HCT116 (cell line): ENCODE results near the gene CUBN. TPM values are rescaled to one million over a fixed set of nuclear protein-coding genes. Genes with fewer than 3 reads are reported as not detected.

ENCODE experiments used
- ATAC-seq: fragments of 200-7000 bp; cut with Tn5 transposase; 2 replicates; pipeline ENCODE4 v1.9.1; 2020; ENCODE audit warnings: mild to moderate bottlenecking, moderate library complexity
- BruUV-seq: library from RNA; stranded (reverse); fragments of 400-500 nt; replicated peaks from 2 replicates; lab custom pipeline; 2021; lab: Mats Ljungman, UMichigan
- CTCF ChIA-PET: fragments of 300-600 bp; sonication (Branson Sonifier 250); formaldehyde crosslinking; loops from one replicate; lab custom pipeline; 2021; ENCODE audit warnings: antibody characterized with exemption; lab: Charles Lee
- POLR2A ChIA-PET: fragments of 300-600, 350-600 bp; sonication (Branson Sonifier 250); formaldehyde crosslinking; loops from one replicate; lab custom pipeline; 2021; ENCODE audit warnings: antibody characterized with exemption; lab: Charles Lee
- RAD21 ChIA-PET, 2 experiments: fragments of 300-600 bp; sonication (Branson Sonifier 250); formaldehyde crosslinking; loops; one replicate each; lab custom pipeline; 2023; ENCODE audit warnings: low total read pairs in 2 of 2; ENCODE audit not compliant: uncharacterized antibody in 2 of 2, unreplicated experiment in 2 of 2, low non-redundant PET in 1 of 2; lab: Charles Lee
- DNase-seq: peaks from one replicate; pipeline ENCODE4 v3.0.0-alpha.2; 2010; ENCODE audit warnings: low read depth, low spot score
- H2AFZ ChIP-seq: fragments of 200-600 bp; shearing (Covaris generic), sonication (generic); 2 replicates; pipeline ENCODE4 v1.6.1; 2017; ENCODE audit warnings: low read depth, mixed run types, mixed read lengths, antibody characterized with exemption, low read length; ENCODE audit not compliant: poor library complexity, severe bottlenecking
- H3K27ac ChIP-seq: 2 replicates; pipeline ENCODE4 v1.5.1; 2012; ENCODE audit warnings: low read depth, low read length
- H3K27me3 ChIP-seq: fragments of 200-600 bp; sonication (generic); 2 replicates; pipeline ENCODE4 v1.6.1; 2016; ENCODE audit warnings: mixed run types, low read length, mixed read lengths; ENCODE audit not compliant: insufficient read depth
- H3K36me3 ChIP-seq, 2 experiments: fragments of 200-500 bp in 1 of 2; fragments of 200-600 bp in 1 of 2; sonication (Bioruptor generic) in 1 of 2; sonication (generic) in 1 of 2; 2 replicates each; pipeline versions ENCODE4 v1.5.1 to v1.6.1; 2014 to 2016; ENCODE audit warnings: low read length in 2 of 2, inconsistent platforms in 1 of 2, mixed read lengths in 1 of 2, mixed run types in 1 of 2; ENCODE audit not compliant: insufficient read depth in 2 of 2, control insufficient read depth in 1 of 2
- H3K4me1 ChIP-seq, 2 experiments: fragments of 200-600 bp in 1 of 2; sonication (generic) in 1 of 2; 2 replicates each; pipeline versions ENCODE4 v1.5.1 to v1.6.1; 2012 to 2017; ENCODE audit warnings: low read length in 2 of 2, inconsistent platforms in 1 of 2, mild to moderate bottlenecking in 1 of 2, mixed read lengths in 1 of 2, mixed run types in 1 of 2, moderate library complexity in 1 of 2; ENCODE audit not compliant: insufficient read depth in 2 of 2, control insufficient read depth in 1 of 2
- H3K4me2 ChIP-seq: fragments of 200-600 bp; sonication (generic); 2 replicates; pipeline ENCODE4 v1.6.1; 2017; ENCODE audit warnings: mixed run types, low read length, mixed read lengths
- H3K4me3 ChIP-seq, 2 experiments: fragments of 200-600 bp in 1 of 2; sonication (generic) in 1 of 2; replicated peaks in 1 of 2; 2 replicates each; pipeline ENCODE4 v1.5.1; 2011 to 2016; ENCODE audit warnings: low read length in 2 of 2, control low read depth in 1 of 2, low read depth in 1 of 2, mild to moderate bottlenecking in 1 of 2, mixed read lengths in 1 of 2, mixed run types in 1 of 2
- H3K79me2 ChIP-seq: fragments of 200-600 bp; sonication (generic); 2 replicates; pipeline ENCODE4 v1.6.1; 2017; ENCODE audit warnings: mild to moderate bottlenecking, mixed run types, low read length, moderate library complexity, mixed read lengths; ENCODE audit not compliant: insufficient read depth
- H3K9ac ChIP-seq: fragments of 200-600 bp; sonication (generic); 2 replicates; pipeline ENCODE4 v1.6.1; 2016; ENCODE audit warnings: low read length, mixed read lengths
- H3K9me2 ChIP-seq: fragments of 200-600 bp; sonication (generic), shearing (Covaris generic); 2 replicates; pipeline ENCODE4 v1.6.1; 2017; ENCODE audit warnings: mixed run types, mild to moderate bottlenecking, moderate library complexity; ENCODE audit not compliant: insufficient read depth
- H3K9me3 ChIP-seq, 2 experiments: fragments of 200-500 bp in 1 of 2; fragments of 200-600 bp in 1 of 2; sonication (Bioruptor generic) in 1 of 2; sonication (generic) in 1 of 2; 2 replicates each; pipeline ENCODE4 v1.6.1; 2014 to 2017; ENCODE audit warnings: low read length in 2 of 2, mixed read lengths in 2 of 2, inconsistent platforms in 1 of 2, low read depth in 1 of 2, mild to moderate bottlenecking in 1 of 2, mixed run types in 1 of 2, moderate library complexity in 1 of 2; ENCODE audit not compliant: control insufficient read depth in 1 of 2, insufficient read depth in 1 of 2
- H4K20me1 ChIP-seq: fragments of 200-600 bp; sonication (generic), shearing (Covaris generic); 2 replicates; pipeline ENCODE4 v1.6.1; 2017; ENCODE audit warnings: mixed run types, mild to moderate bottlenecking, moderate library complexity; ENCODE audit not compliant: insufficient read depth
- CBX3 ChIP-seq: IDR thresholded peaks from 2 replicates; pipeline ENCODE4 v1.6.1; 2012; ENCODE audit warnings: low read depth
- EGR1 ChIP-seq: IDR thresholded peaks from 2 replicates; pipeline ENCODE4 v1.6.1; 2012; ENCODE audit warnings: low read depth
- ELF1 ChIP-seq: IDR thresholded peaks from 2 replicates; pipeline ENCODE4 v1.6.1; 2012; ENCODE audit warnings: low read depth, borderline replicate concordance
- POLR2AphosphoS5 ChIP-seq: IDR thresholded peaks from 2 replicates; pipeline ENCODE4 v1.6.1; 2011; ENCODE audit warnings: mild to moderate bottlenecking, low read depth, low read length, moderate library complexity
- YY1 ChIP-seq: IDR thresholded peaks from 2 replicates; pipeline ENCODE4 v1.6.1; 2011; ENCODE audit warnings: low read length, low read depth, moderate library complexity, mild to moderate bottlenecking; ENCODE audit not compliant: insufficient replicate concordance; ENCODE audit errors: extremely low read depth
- ZFX ChIP-seq: fragments of 450-650 bp; IDR thresholded peaks from 2 replicates; pipeline ENCODE4 v1.6.1; 2017
- ZNF274 ChIP-seq: fragments of 200-500 bp; sonication (Bioruptor generic); IDR thresholded peaks from 2 replicates; pipeline ENCODE4 v1.6.1; 2014; ENCODE audit warnings: mild to moderate bottlenecking, low read depth, low read length, inconsistent platforms
- intact Hi-C: fragments of 100-400 bp; cut with micrococcal nuclease; formaldehyde crosslinking; loops from 2 replicates; pipeline ENCODE4 v1.10.0; 2022
- total RNA-seq: library from RNA; stranded (reverse); gene quantifications from one replicate; pipeline ENCODE4 v1.2.1, GENCODE V29; 2021; ENCODE audit not compliant: unreplicated experiment
- TF ChIP-seq, protein P1 (sequence below): IDR thresholded peaks from 2 replicates; pipeline ENCODE4 v1.6.1; 2011; ENCODE audit warnings: mild to moderate bottlenecking, low read length, moderate library complexity; ENCODE audit not compliant: insufficient replicate concordance; ENCODE audit errors: extremely low read depth

CUBN gene
- total RNA-seq, 1 experiment from 2014 or later = 1.2 TPM

DNA sequence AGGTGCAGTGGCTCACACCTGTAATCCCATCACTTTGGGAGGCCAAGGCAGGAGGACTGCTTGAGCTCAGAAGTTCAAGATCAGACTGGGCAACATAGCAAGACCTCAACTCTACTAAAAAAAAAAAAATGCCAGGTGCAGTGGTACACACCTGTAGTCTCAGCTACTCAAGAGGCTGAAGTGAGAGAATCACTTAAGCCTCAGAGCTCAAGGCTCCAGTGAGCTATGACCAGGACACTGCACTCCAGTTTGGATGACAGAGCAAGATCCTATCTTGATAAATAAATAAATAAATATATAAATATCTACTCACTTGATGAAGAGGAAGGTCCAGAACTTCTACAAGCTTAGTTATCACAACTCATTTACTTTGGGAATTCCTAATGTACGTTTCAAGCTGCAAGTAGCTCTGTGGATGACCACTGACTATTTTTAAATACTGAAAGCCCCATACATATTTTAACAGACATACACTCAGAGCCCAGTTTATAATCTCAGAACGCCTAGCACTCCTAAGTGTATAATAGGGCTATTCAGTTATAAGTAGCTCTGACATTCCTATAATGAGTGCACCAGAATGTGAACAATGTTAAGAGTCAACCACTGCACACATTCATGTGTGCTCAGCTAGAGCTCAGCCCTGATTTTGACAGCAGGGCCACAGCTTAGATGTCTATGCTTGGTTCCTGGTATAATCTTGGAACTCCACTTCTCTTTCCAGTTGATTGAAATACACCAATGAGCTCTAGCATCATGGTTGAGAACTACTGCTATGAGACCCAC, 119.1 kb downstream of the CUBN start:
- ATAC-seq (no peak), DNase-seq (no peak)
- Histone ChIP-seq H3K27ac (no peak overlapping the region), H3K4me3 (no peak overlapping the region), H3K27me3 (no peaks in the 10 kb centered on the region), H3K4me1 (no peaks in the 10 kb centered on the region), H3K9me3 (no peaks in the 10 kb centered on the region), H3K9ac (no peak overlapping the region), H4K20me1 (no peaks in the 10 kb centered on the region), H3K9me2 (no peaks in the 10 kb centered on the region), H3K79me2 (no peaks in the 10 kb centered on the region), H2AFZ (no peak overlapping the region), H3K4me2 (no peak overlapping the region), H3K36me3 (no peaks in the 10 kb centered on the region)
- BruUV-seq = no TSS peak
- TF ChIP-seq ZFX (no peak), CBX3 (no peak), ZNF274 (no peak), ELF1 (no peak), POLR2AphosphoS5 (no peak)
- TF ChIP-seq, protein P1, sequence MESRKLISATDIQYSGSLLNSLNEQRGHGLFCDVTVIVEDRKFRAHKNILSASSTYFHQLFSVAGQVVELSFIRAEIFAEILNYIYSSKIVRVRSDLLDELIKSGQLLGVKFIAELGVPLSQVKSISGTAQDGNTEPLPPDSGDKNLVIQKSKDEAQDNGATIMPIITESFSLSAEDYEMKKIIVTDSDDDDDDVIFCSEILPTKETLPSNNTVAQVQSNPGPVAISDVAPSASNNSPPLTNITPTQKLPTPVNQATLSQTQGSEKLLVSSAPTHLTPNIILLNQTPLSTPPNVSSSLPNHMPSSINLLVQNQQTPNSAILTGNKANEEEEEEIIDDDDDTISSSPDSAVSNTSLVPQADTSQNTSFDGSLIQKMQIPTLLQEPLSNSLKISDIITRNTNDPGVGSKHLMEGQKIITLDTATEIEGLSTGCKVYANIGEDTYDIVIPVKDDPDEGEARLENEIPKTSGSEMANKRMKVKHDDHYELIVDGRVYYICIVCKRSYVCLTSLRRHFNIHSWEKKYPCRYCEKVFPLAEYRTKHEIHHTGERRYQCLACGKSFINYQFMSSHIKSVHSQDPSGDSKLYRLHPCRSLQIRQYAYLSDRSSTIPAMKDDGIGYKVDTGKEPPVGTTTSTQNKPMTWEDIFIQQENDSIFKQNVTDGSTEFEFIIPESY = no peak
- POLR2A ChIA-PET = interaction anchor here (1.5 kb wide), 1 partner anchor 14 kb away, joined by 3 read pairs; no protein-coding TSS in a partner anchor
- CTCF ChIA-PET = no interaction called here
- intact Hi-C loops = no loop called here
- RAD21 ChIA-PET = no interaction called here

- intact Hi-C loops = no loop called here
- Histone ChIP-seq H3K27ac (no peak overlapping the region), H3K9ac (no peak overlapping the region), H3K79me2 (no peaks in the 10 kb centered on the region), H3K27me3 (no peaks in the 10 kb centered on the region), H4K20me1 (no peaks in the 10 kb centered on the region), H3K4me1 (no peaks in the 10 kb centered on the region), H3K36me3 (no peaks in the 10 kb centered on the region), H3K9me3 (no peaks in the 10 kb centered on the region), H3K9me2 (no peaks in the 10 kb centered on the region), H2AFZ (no peak overlapping the region)
- RAD21 ChIA-PET = no interaction called here
- no peak for DNase-seq
- no peak for ATAC-seq
- POLR2A ChIA-PET = no interaction called here
- CTCF ChIA-PET = no interaction called here
- no peak for TF ChIP-seq ELF1
- TF ChIP-seq YY1 = no peak
- no peak for TF ChIP-seq EGR1
- TF ChIP-seq, all 23 proteins: peak for 0
- Histone ChIP-seq H3K4me2 (no peak overlapping the region), H3K4me3 (no peak overlapping the region)
- no TSS peak for BruUV-seq
Measured at GRCh38 chr10:17009212-17009700, 120.4 kb downstream of the CUBN start.
